ENCODE data around the gene HOXA1. TPM values are rescaled to one million over a fixed set of nuclear protein-coding genes. Genes with fewer than 3 reads are reported as not detected.
"Not testable (repeated sequence)": the region's sequence is repeated elsewhere in the genome, so short reads cannot be mapped to it uniquely, and the experiment has no call there.

The HOXA1 gene
- total RNA-seq, 1 donor from 2014 or later: not detected

- DNase-seq: not testable (repeated sequence)
Measured at GRCh38 chr7:27045972-27046371, 49.8 kb downstream of the HOXA1 start.

- DNase-seq: not testable (repeated sequence)
Measured at GRCh38 chr7:27045066-27045465, 50.7 kb downstream of the HOXA1 start.

Small RNA genes within 50 kb of the gene (small RNA-seq; reads per million reads assigned to genes)
- gene RF01977 (ENCODE audit: low replicate concordance): not detected

Other genes with a start within 250 kb of the HOXA1 start
- gene SKAP2, start 231.4 kb downstream of the HOXA1 start, total RNA-seq: 2.2 TPM
- not detected for gene HOXA2, start 6.7 kb upstream of the HOXA1 start, total RNA-seq
- gene HOXA4, start 34.8 kb upstream of the HOXA1 start, total RNA-seq: not detected
- gene HOXA5, start 47.7 kb upstream of the HOXA1 start, total RNA-seq: 0.21 TPM
- not detected for gene HOXA6, start 51.8 kb upstream of the HOXA1 start, total RNA-seq
- gene HOXA3, start 56.6 kb upstream of the HOXA1 start, total RNA-seq: 2.4 TPM
- gene HOXA7, start 60.7 kb upstream of the HOXA1 start, total RNA-seq: not detected
- gene HOXA9, start 69.5 kb upstream of the HOXA1 start, total RNA-seq: not detected
- gene HOXA10, start 78.3 kb upstream of the HOXA1 start, total RNA-seq: not detected
- not detected for gene HOXA11, start 89.2 kb upstream of the HOXA1 start, total RNA-seq
- gene HOXA13, start 104.1 kb upstream of the HOXA1 start, total RNA-seq: not detected
- not detected for gene EVX1, start 146.8 kb upstream of the HOXA1 start, total RNA-seq